Mesothelial cell of epicardium (in vitro differentiated cells): ENCODE results near the gene FUT8. TPM values are rescaled to one million over a fixed set of nuclear protein-coding genes. Genes with fewer than 3 reads are reported as not detected.

Source experiments
- DNase-seq, 2 experiments: peaks; one replicate each; pipeline ENCODE4 v3.0.0; 2021; ENCODE audit warnings: low spot score in 2 of 2; ENCODE audit not compliant: unreplicated experiment in 2 of 2
- H3K27ac Mint-ChIP-seq: 2 replicates; pipeline ENCODE4 v1.8.0; 2021; ENCODE audit warnings: mixed read lengths
- H3K27me3 Mint-ChIP-seq: 2 replicates; pipeline ENCODE4 v1.8.0; 2021; ENCODE audit warnings: low read depth, mixed read lengths
- H3K36me3 Mint-ChIP-seq: 2 replicates; pipeline ENCODE4 v1.8.0; 2021; ENCODE audit warnings: mixed read lengths
- H3K4me1 Mint-ChIP-seq: 2 replicates; pipeline ENCODE4 v1.8.0; 2021; ENCODE audit warnings: mixed read lengths
- H3K4me3 Mint-ChIP-seq: 2 replicates; pipeline ENCODE4 v1.8.0; 2021; ENCODE audit warnings: mild to moderate bottlenecking, moderate library complexity, mixed read lengths
- H3K9me3 Mint-ChIP-seq: 2 replicates; pipeline ENCODE4 v1.8.0; 2021; ENCODE audit warnings: mixed read lengths
- total RNA-seq: library from RNA; stranded (reverse); gene quantifications from 3 replicates; pipeline ENCODE4 v1.2.1, GENCODE V29; 2021
- TF ChIP-seq, protein P1 (sequence below): fragments of 200-600 bp; sonication (generic); IDR thresholded peaks from one replicate; pipeline ENCODE4 v1.5.0; 2021; ENCODE audit warnings: antibody characterized with exemption; ENCODE audit not compliant: unreplicated experiment

FUT8 gene
- total RNA-seq, 1 donor from 2014 or later, result 49.4 TPM

DNA sequence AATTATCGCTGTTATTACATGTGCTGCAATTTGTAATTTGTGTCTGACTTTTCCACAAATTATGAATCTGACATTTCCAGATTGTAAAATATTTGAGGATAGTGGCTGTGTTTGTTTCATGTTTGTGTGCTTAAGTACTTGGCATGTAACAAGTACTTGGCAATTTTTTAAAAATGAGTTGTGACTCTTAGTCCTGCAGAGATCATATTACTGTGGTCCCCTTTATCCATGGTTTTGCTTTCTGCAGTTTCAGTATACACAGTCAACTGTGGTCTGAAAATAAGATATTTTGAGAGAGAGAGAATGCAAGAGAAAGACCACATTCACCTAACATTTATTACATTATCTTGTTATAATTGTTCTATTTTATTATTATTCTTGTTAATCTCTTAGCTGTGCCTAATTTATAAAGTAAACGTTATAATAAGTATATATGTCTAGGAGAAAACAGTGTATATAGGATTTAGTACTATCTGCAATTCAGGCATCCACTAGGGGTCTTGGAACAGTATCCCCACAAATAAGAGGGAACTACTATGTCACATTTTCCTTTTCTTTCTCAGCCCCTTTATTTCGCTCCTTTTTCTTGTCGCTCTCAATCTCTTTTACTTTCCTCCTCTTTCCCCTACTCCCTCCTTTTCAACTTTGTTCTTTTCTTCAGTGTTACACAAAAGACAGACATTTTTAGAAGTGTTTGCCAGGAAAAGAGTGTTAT lies 176.1 kb downstream of the FUT8 start:
- no peak for DNase-seq
- H3K4me3 Mint-ChIP-seq, result no peak overlapping the region
- H3K27ac Mint-ChIP-seq, result peak overlapping the region; percentile 48
- H3K4me1 Mint-ChIP-seq, result peaks cover 9% of the 10 kb centered on the region
- no peaks in the 10 kb centered on the region for H3K36me3 Mint-ChIP-seq
- H3K9me3 Mint-ChIP-seq, result no peaks in the 10 kb centered on the region
- H3K27me3 Mint-ChIP-seq, result no peaks in the 10 kb centered on the region
- TF ChIP-seq, protein P1, sequence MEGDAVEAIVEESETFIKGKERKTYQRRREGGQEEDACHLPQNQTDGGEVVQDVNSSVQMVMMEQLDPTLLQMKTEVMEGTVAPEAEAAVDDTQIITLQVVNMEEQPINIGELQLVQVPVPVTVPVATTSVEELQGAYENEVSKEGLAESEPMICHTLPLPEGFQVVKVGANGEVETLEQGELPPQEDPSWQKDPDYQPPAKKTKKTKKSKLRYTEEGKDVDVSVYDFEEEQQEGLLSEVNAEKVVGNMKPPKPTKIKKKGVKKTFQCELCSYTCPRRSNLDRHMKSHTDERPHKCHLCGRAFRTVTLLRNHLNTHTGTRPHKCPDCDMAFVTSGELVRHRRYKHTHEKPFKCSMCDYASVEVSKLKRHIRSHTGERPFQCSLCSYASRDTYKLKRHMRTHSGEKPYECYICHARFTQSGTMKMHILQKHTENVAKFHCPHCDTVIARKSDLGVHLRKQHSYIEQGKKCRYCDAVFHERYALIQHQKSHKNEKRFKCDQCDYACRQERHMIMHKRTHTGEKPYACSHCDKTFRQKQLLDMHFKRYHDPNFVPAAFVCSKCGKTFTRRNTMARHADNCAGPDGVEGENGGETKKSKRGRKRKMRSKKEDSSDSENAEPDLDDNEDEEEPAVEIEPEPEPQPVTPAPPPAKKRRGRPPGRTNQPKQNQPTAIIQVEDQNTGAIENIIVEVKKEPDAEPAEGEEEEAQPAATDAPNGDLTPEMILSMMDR, result no peak

DNA sequence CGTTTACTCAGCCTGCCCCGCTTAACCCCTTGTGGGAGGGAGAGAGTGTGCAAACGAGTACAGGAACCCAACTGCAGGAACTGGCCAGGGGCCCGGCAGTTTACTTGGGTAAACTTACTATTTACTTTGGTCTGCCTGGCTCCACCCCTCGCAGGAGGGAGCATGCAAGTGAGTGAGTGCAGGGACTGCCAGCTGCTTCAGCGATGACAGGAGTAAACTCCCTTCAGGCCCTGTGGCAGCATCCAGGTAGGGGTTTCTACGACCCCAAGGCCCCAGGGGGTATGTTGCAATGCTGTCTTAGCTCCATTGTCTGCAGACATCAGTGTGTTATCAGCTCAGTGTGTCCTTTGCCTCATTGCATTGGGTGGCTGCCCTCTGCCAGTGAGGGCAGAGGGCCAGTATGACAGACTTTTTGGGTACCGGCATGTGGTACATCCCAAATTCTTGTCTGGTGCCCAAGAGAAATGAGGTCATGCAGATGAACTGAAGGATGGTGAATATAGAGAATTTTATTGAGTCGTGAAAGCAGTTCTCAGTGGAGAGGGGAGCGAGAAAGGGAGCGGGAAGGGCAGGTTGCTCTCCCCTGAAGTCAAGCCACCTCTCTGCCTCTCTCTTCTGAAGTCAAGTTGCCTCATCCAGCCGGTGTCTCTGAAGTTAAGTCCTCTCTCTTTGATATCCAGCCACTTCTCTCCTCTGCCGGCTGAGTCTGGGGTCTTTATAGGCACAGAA lies 181.8 kb downstream of the FUT8 start:
- H3K4me3 Mint-ChIP-seq, result no peak overlapping the region
- H3K4me1 Mint-ChIP-seq, result peaks cover 9% of the 10 kb centered on the region
- no peak overlapping the region for H3K27ac Mint-ChIP-seq
- no peaks in the 10 kb centered on the region for H3K36me3 Mint-ChIP-seq
- H3K9me3 Mint-ChIP-seq, result no peaks in the 10 kb centered on the region
- no peaks in the 10 kb centered on the region for H3K27me3 Mint-ChIP-seq
- no peak for DNase-seq
- TF ChIP-seq, protein P1, result no peak

DNA sequence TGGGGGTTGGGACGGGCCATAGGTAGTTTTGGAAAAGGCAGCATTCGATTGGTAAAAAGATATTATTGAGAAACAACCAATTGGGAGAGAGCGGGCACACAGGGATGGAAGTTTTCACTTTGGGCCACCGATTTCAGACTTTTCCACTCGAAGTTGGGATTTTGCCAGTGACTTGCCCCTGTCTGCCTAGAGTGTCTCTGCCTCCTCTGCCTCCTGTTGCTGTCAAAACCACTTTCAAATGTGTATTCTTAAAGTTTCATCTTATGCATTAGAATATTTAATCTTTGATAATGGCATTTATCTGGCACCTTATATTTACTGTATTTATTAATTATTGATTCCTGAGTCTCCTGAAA lies 182.3 kb downstream of the FUT8 start:
- Mint-ChIP-seq H3K4me3 (no peak overlapping the region), H3K4me1 (peaks cover 12% of the 10 kb centered on the region), H3K36me3 (no peaks in the 10 kb centered on the region), H3K9me3 (no peaks in the 10 kb centered on the region), H3K27ac (no peak overlapping the region), H3K27me3 (no peaks in the 10 kb centered on the region)
- no peak for DNase-seq
- TF ChIP-seq, protein P1, result no peak

DNA sequence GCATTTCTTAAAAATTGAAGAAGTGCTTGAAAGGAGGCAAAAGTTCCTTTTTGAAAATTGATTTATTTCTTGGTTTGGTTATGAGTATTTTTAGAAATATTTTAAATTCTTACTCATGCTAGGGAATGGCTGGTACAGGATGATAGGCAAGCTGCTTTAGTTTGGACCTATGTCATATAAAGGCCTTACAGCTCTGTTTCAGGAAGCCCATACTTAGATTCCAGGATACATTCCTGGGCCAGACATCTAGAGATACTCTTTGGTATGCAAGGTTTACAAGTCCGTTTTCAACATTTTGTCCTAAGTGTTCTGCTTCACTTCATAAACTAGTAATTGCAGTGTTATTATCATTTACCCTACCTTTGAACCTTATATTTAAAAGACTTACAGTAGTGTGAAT lies 186.8 kb downstream of the FUT8 start:
- TF ChIP-seq, protein P1, result no peak
- peak overlapping the region; percentile 31 for H3K27ac Mint-ChIP-seq
- H3K27me3 Mint-ChIP-seq, result no peaks in the 10 kb centered on the region
- no peaks in the 10 kb centered on the region for H3K36me3 Mint-ChIP-seq
- H3K4me3 Mint-ChIP-seq, result no peak overlapping the region
- no peak for DNase-seq
- peaks cover 7% of the 10 kb centered on the region for H3K4me1 Mint-ChIP-seq
- no peaks in the 10 kb centered on the region for H3K9me3 Mint-ChIP-seq

DNA sequence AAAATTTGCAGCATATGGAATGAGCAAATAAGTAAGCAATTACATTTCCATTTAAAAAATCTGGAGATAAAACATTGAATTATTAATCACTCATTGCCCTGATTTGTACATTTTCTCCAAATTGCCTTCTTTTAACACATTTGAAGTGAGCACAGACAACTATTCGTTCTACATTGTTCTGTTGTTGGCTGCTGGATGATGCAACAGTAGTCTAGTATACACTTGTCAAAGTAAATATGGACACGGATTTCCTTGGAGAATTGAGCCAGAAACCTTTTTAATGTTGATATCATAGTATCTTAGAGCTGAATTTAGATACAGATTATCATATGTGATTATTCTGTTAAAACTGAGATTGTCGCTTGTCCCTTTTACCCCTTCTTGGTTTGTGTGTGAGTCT lies 188.2 kb downstream of the FUT8 start:
- no peaks in the 10 kb centered on the region for H3K36me3 Mint-ChIP-seq

More for the DNA sequence above, 188.2 kb downstream of the FUT8 start:
- DNase-seq, result no peak
- H3K27me3 Mint-ChIP-seq, result no peaks in the 10 kb centered on the region
- H3K9me3 Mint-ChIP-seq, result no peaks in the 10 kb centered on the region
- no peak overlapping the region for H3K4me3 Mint-ChIP-seq
- TF ChIP-seq, protein P1, result no peak
- peaks cover 7% of the 10 kb centered on the region for H3K4me1 Mint-ChIP-seq
- no peak overlapping the region for H3K27ac Mint-ChIP-seq
